Choroid plexus epithelial cell (primary cell): Measurements from ENCODE around the gene TCEA2.

Source experiments
- DNase-seq: peaks from one replicate; pipeline ENCODE4 v3.0.0-alpha.2; 2010; ENCODE audit warnings: low read depth
- H3K4me3 ChIP-seq: 2 replicates; pipeline ENCODE4 v1.5.1; 2011; ENCODE audit warnings: low read depth, mild to moderate bottlenecking, control low read depth, low read length, moderate library complexity
- TF ChIP-seq, protein P1 (sequence below): conservative IDR thresholded peaks from 2 replicates; pipeline ENCODE4 v1.5.1; 2011; ENCODE audit warnings: low read depth, mild to moderate bottlenecking, control low read depth, inconsistent platforms, low read length, moderate library complexity

TCEA2 gene

DNA sequence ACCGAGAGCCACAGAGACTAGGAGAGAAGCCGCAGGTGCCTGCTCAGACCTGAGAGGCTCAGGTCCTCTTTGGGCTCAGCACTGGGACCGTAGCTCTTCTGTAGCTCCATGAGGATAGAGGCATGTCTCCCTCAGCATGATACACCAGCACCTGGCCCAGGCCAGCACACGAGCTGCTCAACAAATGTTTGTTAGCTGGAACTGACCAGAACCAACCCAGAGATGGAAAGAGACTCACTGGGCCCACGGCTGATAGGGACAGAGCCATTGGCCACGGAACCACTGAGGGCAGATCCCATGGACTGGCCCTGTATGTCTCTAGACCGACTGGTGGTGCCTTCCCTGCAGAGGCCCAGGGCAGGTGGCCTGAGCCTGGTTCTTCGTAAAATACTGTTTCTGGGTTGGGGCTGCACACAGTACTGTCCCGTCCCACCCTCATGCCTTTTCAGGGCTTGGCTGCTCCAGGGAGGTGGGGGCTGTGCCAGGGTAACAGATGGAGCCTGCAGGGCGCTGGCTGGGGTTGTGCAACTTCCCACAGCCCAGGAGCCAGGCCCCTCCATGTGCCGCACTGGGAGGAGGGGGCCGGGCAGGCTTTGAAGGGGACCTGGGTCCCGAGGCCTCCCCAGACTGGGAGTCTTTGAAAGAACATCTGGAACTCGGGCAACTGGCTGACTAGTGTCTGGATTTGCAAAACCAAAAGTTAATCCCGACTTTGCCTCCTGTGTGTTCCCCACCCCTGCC, 21.8 kb upstream of the TCEA2 start:
- no peak for DNase-seq
- H3K4me3 ChIP-seq: no peak overlapping the region
- TF ChIP-seq, protein P1, sequence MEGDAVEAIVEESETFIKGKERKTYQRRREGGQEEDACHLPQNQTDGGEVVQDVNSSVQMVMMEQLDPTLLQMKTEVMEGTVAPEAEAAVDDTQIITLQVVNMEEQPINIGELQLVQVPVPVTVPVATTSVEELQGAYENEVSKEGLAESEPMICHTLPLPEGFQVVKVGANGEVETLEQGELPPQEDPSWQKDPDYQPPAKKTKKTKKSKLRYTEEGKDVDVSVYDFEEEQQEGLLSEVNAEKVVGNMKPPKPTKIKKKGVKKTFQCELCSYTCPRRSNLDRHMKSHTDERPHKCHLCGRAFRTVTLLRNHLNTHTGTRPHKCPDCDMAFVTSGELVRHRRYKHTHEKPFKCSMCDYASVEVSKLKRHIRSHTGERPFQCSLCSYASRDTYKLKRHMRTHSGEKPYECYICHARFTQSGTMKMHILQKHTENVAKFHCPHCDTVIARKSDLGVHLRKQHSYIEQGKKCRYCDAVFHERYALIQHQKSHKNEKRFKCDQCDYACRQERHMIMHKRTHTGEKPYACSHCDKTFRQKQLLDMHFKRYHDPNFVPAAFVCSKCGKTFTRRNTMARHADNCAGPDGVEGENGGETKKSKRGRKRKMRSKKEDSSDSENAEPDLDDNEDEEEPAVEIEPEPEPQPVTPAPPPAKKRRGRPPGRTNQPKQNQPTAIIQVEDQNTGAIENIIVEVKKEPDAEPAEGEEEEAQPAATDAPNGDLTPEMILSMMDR: no peak

DNA sequence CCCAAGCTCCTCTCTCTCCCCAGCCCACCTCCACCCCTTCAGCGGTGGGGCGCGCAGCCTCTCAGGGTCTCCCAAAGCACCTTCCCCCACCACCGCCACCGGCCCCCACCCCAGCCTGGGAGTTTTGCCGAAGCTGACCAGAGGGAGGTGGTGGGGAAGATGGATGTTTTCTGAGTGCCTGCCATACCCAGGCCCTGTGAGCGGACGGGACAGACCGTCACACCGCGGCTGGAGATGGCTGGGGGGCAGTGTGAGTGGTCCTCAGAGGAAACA, 21.3 kb upstream of the TCEA2 start:
- H3K4me3 ChIP-seq: no peak overlapping the region
- TF ChIP-seq, protein P1: no peak
- no peak for DNase-seq

DNA sequence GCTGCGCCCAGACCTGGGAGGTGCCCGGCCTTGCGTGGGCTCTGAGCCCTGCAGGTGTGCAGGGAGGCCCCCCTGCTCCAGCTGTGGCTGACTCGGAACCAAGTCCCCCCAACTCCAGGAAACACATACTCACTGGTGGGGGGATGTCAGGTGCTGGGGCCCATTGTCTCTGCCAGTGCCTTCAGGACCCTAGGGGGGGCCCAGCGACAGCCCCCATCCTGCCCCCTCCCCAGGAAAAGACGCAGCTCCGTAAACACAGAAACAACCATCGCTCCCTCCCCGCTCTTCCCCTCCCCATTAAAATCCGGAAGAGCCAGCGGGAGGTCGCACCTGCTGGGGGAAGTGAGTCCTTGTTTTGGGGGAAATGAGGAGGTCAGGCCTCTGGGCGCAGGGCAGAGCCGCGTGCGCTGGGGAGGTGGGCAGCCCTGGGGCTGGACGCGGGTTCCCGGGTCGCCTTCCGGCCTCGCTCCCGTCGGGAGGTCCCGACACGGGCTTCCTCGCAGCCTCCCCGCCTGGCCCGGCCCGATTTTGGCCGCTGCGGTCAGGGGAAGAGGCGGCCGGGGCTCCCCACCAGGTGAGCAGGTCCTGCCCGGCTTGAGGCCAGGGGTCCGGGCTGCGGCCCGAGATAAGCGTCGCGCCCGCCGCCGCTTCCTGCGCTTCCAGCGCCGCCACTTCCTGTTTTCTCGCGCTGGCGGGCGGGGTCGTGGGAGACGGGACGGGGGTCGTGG, 20.8 kb upstream of the TCEA2 start:
- TF ChIP-seq, protein P1: no peak
- DNase-seq: no peak
- H3K4me3 ChIP-seq: no peak overlapping the region

DNA sequence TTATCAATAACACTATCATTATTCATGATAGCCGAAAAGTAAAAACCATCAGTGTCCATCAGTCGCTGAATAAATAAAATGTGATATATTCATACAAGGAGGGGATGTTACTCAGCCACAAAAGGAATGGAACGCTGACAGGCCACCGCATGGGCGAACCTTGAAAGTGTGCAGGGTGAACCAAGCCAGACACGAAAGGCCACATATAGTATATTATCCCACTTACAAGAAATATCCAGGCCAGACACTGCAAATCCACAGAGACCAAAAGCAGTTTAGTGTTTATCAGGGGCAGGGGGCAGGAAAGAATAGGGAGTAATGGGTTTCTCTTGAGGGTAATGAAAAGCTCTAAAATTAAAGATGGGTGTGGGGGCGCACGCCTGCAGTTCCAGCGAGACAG, 19.2 kb upstream of the TCEA2 start:
- no peak for DNase-seq
- H3K4me3 ChIP-seq: no peak overlapping the region
- TF ChIP-seq, protein P1: no peak

DNA sequence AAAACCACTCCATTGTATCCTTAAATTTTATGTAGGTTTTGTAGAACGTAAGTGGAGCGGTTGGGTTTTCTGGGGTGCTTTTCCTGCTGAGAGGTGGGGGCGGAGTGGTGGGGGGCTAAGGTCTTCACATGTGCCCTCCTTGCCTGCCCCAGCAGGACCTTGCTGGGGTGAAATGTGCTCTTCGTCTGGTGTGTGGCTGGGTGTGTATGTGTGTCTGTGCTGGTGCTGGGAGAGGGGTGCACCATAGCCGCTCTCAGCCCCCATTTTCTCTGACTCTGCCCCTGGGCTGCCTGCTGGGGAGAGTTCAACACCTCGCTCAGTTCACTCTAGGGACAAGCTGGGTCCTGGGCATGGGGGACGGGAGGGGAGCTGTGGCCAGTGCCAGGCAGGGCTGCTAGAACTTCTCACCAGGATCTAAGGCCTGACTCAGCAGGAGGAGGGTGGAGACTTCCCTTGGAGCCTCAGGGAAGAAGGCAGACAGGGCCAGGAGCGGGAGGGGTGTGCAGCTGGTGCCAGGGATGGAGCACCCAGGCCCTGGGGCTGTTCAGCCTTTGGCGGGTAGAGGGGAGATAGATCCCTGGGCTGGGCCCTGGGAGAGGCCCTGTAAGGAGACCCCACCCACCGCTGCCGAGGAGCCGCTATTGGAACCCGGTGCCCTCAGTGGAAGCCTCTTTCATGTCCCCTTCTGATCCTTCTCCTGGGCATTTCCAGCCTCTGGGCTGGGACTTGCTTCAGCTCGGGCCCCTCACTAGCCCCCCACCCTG, 18.3 kb upstream of the TCEA2 start:
- TF ChIP-seq, protein P1: no peak
- no peak overlapping the region for H3K4me3 ChIP-seq
- peak; percentile 45 for DNase-seq

DNA sequence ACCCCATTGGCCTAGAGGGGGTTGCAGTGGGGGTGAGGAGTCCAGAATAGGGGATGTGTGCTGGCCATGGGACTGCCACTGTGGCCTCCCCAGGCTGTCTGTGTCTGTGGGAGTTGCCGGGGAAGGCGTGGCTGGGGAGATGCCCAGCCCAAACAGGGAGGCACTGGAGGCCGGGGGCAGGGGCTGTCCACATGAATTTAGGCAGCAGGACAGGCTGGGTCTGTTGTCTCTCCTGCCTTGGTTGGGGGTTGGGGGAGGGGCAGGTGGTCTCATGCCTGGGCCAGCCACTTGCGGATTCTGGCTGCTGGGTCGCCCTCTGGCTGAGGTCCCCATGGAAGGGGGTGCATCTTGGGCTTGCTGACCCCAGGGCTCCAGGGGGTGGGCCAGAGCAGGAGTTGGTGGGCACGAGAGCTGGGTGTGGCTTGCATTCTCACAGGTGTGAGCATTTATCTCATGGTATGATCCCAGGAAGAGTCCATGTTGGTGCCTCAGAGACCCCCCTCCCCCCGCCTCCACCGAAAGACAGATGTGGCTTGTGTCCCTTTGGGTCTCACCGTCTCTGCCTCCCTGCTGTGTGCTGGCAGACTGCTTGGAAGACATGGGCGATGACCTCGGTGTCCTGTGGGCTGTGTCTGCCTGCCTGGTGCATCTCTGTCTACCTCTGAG, 17.5 kb upstream of the TCEA2 start:
- TF ChIP-seq, protein P1: no peak

More for the DNA sequence above, 17.5 kb upstream of the TCEA2 start:
- H3K4me3 ChIP-seq: no peak overlapping the region
- no peak for DNase-seq
